Esophagus muscularis mucosa (tissue), 3 donors: ENCODE data around the gene LUC7L3.

Experiments
- POLR2A ChIP-seq: fragments of 450-650 bp; IDR thresholded peaks from one replicate; pipeline ENCODE4 v1.6.1; 2017; ENCODE audit warnings: antibody characterized with exemption, moderate library complexity, mild to moderate bottlenecking, low read depth
- TF ChIP-seq, protein P1 (sequence below), 3 experiments: fragments of 200-600 bp in 2 of 3; fragments of 450-650 bp in 1 of 3; sonication (generic) in 2 of 3; IDR thresholded peaks; one replicate each; pipeline ENCODE4 v1.5.1; 2017 to 2019; ENCODE audit warnings: antibody characterized with exemption in 3 of 3, mild to moderate bottlenecking in 2 of 3, moderate library complexity in 1 of 3

DNA sequence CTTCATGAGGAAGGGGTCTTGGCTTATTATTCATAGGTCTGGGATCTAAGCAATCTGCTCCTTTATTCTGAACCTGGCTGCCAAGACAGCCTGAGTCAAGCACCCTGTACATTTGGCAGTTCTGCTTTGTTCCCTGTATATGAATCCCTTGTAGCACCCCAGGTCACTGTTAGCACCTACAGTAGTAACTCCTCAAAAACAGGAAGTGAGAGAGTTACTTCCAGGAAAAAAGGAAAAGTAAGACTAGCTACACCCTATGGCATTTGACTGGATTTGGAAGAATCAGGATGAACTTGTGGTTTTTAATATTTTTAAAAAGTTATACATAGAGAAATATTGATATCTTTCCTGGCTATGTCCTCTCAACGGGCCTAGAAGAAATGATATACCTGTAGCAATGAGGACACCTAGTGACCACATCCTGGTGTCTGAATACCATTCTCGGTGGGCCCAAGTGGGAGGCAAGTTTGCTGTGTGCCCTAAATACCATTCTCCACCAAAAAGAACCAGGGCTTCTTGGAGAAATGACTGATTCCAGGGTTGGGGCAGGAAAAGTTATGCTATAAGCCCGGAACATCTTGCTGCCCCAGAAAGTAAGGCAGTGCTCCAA, 21.6 kb upstream of the LUC7L3 start:
- TF ChIP-seq POLR2A, result no peak
- TF ChIP-seq, protein P1, sequence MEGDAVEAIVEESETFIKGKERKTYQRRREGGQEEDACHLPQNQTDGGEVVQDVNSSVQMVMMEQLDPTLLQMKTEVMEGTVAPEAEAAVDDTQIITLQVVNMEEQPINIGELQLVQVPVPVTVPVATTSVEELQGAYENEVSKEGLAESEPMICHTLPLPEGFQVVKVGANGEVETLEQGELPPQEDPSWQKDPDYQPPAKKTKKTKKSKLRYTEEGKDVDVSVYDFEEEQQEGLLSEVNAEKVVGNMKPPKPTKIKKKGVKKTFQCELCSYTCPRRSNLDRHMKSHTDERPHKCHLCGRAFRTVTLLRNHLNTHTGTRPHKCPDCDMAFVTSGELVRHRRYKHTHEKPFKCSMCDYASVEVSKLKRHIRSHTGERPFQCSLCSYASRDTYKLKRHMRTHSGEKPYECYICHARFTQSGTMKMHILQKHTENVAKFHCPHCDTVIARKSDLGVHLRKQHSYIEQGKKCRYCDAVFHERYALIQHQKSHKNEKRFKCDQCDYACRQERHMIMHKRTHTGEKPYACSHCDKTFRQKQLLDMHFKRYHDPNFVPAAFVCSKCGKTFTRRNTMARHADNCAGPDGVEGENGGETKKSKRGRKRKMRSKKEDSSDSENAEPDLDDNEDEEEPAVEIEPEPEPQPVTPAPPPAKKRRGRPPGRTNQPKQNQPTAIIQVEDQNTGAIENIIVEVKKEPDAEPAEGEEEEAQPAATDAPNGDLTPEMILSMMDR (IDR thresholded peaks at IDR 0.05), result no peak
